Osteocyte (in vitro differentiated cells): ENCODE results near the gene ACAD8. TPM values are rescaled to one million over a fixed set of nuclear protein-coding genes. Genes with fewer than 3 reads are reported as not detected.

Experiments
- DNase-seq: peaks from one replicate; pipeline ENCODE4 v3.0.0; 2021; ENCODE audit warnings: mixed read lengths; ENCODE audit not compliant: unreplicated experiment; ENCODE audit errors: extremely low spot score
- H3K27ac Mint-ChIP-seq: one replicate; pipeline ENCODE4 v1.8.0; 2021; ENCODE audit warnings: mild to moderate bottlenecking, mixed read lengths; ENCODE audit not compliant: unreplicated experiment
- H3K27me3 Mint-ChIP-seq: one replicate; pipeline ENCODE4 v1.8.0; 2021; ENCODE audit warnings: mixed read lengths; ENCODE audit not compliant: unreplicated experiment
- H3K36me3 Mint-ChIP-seq: one replicate; pipeline ENCODE4 v1.8.0; 2021; ENCODE audit warnings: mixed read lengths; ENCODE audit not compliant: unreplicated experiment
- H3K4me1 Mint-ChIP-seq: one replicate; pipeline ENCODE4 v1.8.0; 2021; ENCODE audit warnings: mixed read lengths; ENCODE audit not compliant: unreplicated experiment
- H3K4me3 Mint-ChIP-seq: one replicate; pipeline ENCODE4 v1.8.0; 2021; ENCODE audit warnings: mild to moderate bottlenecking, moderate library complexity, mixed read lengths; ENCODE audit not compliant: unreplicated experiment
- H3K9me3 Mint-ChIP-seq: one replicate; pipeline ENCODE4 v1.8.0; 2021; ENCODE audit warnings: mixed read lengths; ENCODE audit not compliant: unreplicated experiment
- total RNA-seq: library from RNA; stranded (reverse); gene quantifications from 2 replicates; pipeline ENCODE4 v1.2.1, GENCODE V29; 2021
- TF ChIP-seq, protein P1 (sequence below): fragments of 200-600 bp; sonication (generic); IDR thresholded peaks from 2 replicates; pipeline ENCODE4 v1.5.0; 2021; ENCODE audit warnings: antibody characterized with exemption, mild to moderate bottlenecking, moderate library complexity

ACAD8 gene
- total RNA-seq, 1 donor from 2014 or later: 25.5 TPM

DNA sequence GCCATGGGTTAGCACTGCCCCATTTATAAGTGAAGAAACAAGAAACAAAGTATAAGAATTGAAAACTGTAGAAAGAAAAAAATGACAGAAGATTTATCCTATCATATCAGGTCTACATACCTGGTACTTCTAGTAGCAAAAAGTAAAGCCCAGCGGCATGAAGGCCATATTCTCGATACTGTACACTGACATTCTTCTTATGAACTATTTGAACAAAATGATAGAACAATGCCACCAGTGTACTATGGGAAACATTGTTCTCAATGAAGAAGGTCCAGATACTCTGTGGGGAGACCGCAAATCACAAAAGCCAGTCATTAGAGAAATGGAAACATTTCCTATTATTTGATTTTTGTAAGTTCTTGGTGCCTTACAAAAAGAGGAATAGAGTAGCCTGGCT is 36.6 kb upstream of the ACAD8 start:
- Mint-ChIP-seq H3K27me3 (no peaks in the 10 kb centered on the region), H3K4me3 (no peak overlapping the region), H3K9me3 (no peaks in the 10 kb centered on the region), H3K36me3 (peaks cover 19% of the 10 kb centered on the region), H3K4me1 (no peaks in the 10 kb centered on the region), H3K27ac (no peak overlapping the region)
- DNase-seq: no peak
- TF ChIP-seq, protein P1, sequence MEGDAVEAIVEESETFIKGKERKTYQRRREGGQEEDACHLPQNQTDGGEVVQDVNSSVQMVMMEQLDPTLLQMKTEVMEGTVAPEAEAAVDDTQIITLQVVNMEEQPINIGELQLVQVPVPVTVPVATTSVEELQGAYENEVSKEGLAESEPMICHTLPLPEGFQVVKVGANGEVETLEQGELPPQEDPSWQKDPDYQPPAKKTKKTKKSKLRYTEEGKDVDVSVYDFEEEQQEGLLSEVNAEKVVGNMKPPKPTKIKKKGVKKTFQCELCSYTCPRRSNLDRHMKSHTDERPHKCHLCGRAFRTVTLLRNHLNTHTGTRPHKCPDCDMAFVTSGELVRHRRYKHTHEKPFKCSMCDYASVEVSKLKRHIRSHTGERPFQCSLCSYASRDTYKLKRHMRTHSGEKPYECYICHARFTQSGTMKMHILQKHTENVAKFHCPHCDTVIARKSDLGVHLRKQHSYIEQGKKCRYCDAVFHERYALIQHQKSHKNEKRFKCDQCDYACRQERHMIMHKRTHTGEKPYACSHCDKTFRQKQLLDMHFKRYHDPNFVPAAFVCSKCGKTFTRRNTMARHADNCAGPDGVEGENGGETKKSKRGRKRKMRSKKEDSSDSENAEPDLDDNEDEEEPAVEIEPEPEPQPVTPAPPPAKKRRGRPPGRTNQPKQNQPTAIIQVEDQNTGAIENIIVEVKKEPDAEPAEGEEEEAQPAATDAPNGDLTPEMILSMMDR: no peak

- peaks cover 12% of the 10 kb centered on the region for H3K36me3 Mint-ChIP-seq
- peaks cover 37% of the 10 kb centered on the region for H3K4me1 Mint-ChIP-seq
- H3K9me3 Mint-ChIP-seq: no peaks in the 10 kb centered on the region
- H3K27ac Mint-ChIP-seq: peak overlapping the region; percentile 48
- no peak for DNase-seq
- TF ChIP-seq, protein P1: no peak
- H3K27me3 Mint-ChIP-seq: no peaks in the 10 kb centered on the region
- H3K4me3 Mint-ChIP-seq: peak overlapping the region; percentile 91
These were observed 30.2 kb upstream of the ACAD8 start for GRCh38 chr11:134223121-134223520.

- Mint-ChIP-seq H3K36me3 (peaks cover 7% of the 10 kb centered on the region), H3K27me3 (no peaks in the 10 kb centered on the region), H3K4me3 (peak within 1 kb of the TSS; percentile 91), H3K4me1 (peaks cover 37% of the 10 kb centered on the region), H3K27ac (peak within 1 kb of the TSS; percentile 97), H3K9me3 (no peaks in the 10 kb centered on the region)
- TF ChIP-seq, protein P1: no peak
- DNase-seq: peak; percentile 99
These were observed 29.3 kb upstream of the ACAD8 start, which contains the start of the genes NCAPD3 and VPS26B for GRCh38 chr11:134223836-134224709. Gene NCAPD3 (minus strand): TSS chr11:134223967. CDS start chr11:134223926, 41 bp downstream. Gene VPS26B (plus strand): TSS chr11:134224671. CDS start chr11:134225123, 452 bp downstream.

DNA sequence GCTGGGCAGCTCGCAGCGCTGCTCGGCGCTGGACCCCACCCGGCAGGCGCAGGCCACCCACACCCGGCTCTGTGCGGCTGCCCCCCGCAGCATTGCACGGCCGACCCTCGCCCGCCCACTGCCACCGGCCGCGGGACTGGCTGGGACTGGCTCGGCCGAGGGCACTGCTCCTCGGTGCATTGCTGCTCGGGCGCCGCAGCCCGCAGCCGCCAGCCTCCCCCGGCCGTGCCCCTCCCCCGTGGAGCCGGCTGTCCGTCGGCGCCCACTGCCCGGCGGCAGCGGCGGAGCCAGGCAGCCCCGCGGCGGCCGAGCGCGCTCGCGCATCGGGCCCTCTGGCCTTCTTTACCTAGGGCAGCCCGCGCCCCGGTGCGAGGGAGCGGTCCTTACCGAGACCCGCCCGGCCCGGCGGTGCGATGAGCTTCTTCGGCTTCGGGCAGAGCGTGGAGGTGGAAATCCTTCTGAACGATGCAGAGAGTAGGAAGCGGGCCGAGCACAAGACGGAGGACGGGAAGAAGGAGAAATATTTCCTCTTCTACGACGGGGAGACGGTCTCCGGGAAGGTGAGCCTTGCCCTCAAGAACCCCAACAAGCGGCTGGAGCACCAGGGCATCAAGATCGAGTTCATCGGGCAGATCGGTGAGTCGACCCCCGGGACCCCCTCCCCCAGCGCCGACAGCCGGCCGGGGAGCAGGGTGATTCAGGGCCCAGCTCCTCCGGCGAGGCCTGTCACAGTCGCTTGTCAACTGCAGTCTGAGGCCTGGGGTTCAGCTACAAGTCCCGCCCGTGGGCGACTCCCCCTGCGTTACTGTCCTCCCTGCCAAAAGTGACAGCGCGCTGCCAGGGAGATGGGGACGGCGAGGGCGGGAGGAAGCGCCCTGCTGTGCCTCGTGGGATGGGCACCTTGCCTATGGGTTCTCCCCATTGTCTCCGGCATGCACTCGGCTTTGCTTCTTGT is 28.4 kb upstream of the ACAD8 start:
- Mint-ChIP-seq H3K4me1 (peaks cover 41% of the 10 kb centered on the region), H3K27me3 (no peaks in the 10 kb centered on the region), H3K27ac (peak overlapping the region; percentile 81), H3K9me3 (no peaks in the 10 kb centered on the region), H3K4me3 (peak overlapping the region; percentile 88), H3K36me3 (peaks cover 7% of the 10 kb centered on the region)
- TF ChIP-seq, protein P1: no peak
- no peak for DNase-seq
